Keratinocyte (primary cell): ENCODE measurements around the gene TRABD2B. TPM values are rescaled to one million over a fixed set of nuclear protein-coding genes. Genes with fewer than 3 reads are reported as not detected.

Source experiments
- DNase-seq: peaks from one replicate; pipeline ENCODE4 v3.0.0-alpha.2; 2011; ENCODE audit warnings: low read depth, missing footprints, low spot score
- FAIRE-seq: peaks from 2 replicates; lab custom pipeline; 2011; peaks lifted over from hg19 to GRCh38; lab: Jason Lieb, UNC
- H2AFZ ChIP-seq: 2 replicates; pipeline ENCODE4 v1.6.0; 2012; ENCODE audit warnings: low read length, control low read depth, inconsistent platforms; ENCODE audit not compliant: control insufficient read depth
- H3K27ac ChIP-seq: 2 replicates; pipeline ENCODE4 v1.5.1; 2011; ENCODE audit warnings: low read length; ENCODE audit not compliant: control insufficient read depth, insufficient read depth
- H3K27me3 ChIP-seq: 3 replicates; pipeline ENCODE4 v1.6.0; 2011; ENCODE audit warnings: low read length; ENCODE audit not compliant: control insufficient read depth, insufficient read depth; ENCODE audit errors: extremely low read depth
- H3K36me3 ChIP-seq, 2 experiments: 2 replicates in 1 of 2; 3 replicates in 1 of 2; pipeline ENCODE4 v1.5.1; 2011; ENCODE audit warnings: low read length in 2 of 2, mild to moderate bottlenecking in 1 of 2; ENCODE audit not compliant: control insufficient read depth in 2 of 2, insufficient read depth in 2 of 2; ENCODE audit errors: extremely low read depth in 1 of 2
- H3K4me1 ChIP-seq: 3 replicates; pipeline ENCODE4 v1.5.1; 2011; ENCODE audit warnings: low read length; ENCODE audit not compliant: control insufficient read depth, insufficient read depth; ENCODE audit errors: extremely low read depth
- H3K4me2 ChIP-seq: 3 replicates; pipeline ENCODE4 v1.6.0; 2011; ENCODE audit warnings: low read depth, low read length; ENCODE audit not compliant: control insufficient read depth, insufficient read depth; ENCODE audit errors: extremely low read depth
- H3K4me3 ChIP-seq, 3 experiments: fragments of 200-600 bp in 1 of 3; sonication (generic) in 1 of 3; 2 replicates in 2 of 3; 3 replicates in 1 of 3; pipeline ENCODE4 v1.5.1; 2011 to 2016; ENCODE audit warnings: low read length in 3 of 3, mild to moderate bottlenecking in 3 of 3, control low read depth in 2 of 3, inconsistent platforms in 1 of 3, low read depth in 1 of 3, mixed read lengths in 1 of 3, mixed run types in 1 of 3, moderate library complexity in 1 of 3; ENCODE audit not compliant: control insufficient read depth in 2 of 3, insufficient read depth in 2 of 3; ENCODE audit errors: extremely low read depth in 1 of 3
- H3K79me2 ChIP-seq: 2 replicates; pipeline ENCODE4 v1.6.0; 2012; ENCODE audit warnings: low read length; ENCODE audit not compliant: control insufficient read depth, insufficient read depth
- H3K9ac ChIP-seq: 3 replicates; pipeline ENCODE4 v1.6.0; 2011; ENCODE audit warnings: low read length; ENCODE audit not compliant: control insufficient read depth, insufficient read depth; ENCODE audit errors: extremely low read depth
- H3K9me1 ChIP-seq: 3 replicates; pipeline ENCODE4 v1.6.0; 2011; ENCODE audit warnings: low read length; ENCODE audit not compliant: control insufficient read depth, insufficient read depth; ENCODE audit errors: extremely low read depth
- H3K9me3 ChIP-seq: 2 replicates; pipeline ENCODE4 v1.5.1; 2012; ENCODE audit warnings: low read depth, low read length; ENCODE audit not compliant: control insufficient read depth
- H4K20me1 ChIP-seq: 3 replicates; pipeline ENCODE4 v1.6.0; 2011; ENCODE audit warnings: low read length; ENCODE audit not compliant: control insufficient read depth, insufficient read depth; ENCODE audit errors: extremely low read depth
- EZH2 ChIP-seq: IDR thresholded peaks from one replicate; pipeline ENCODE4 v1.6.1; 2012; ENCODE audit warnings: inconsistent platforms, mild to moderate bottlenecking, low read length, moderate library complexity
- dilution Hi-C: fragments of 300-500 bp; cut with MboI; formaldehyde crosslinking; loops from one replicate; pipeline ENCODE4 v1.7.0; 2020; ENCODE audit warnings: low sequenced_read_pairs; ENCODE audit not compliant: extremely low pct_ligation_motif_present
- polyA plus RNA-seq, 5 experiments: library from polyadenylated mRNA; depleted of rRNA in 3 of 5; stranded (reverse) in 3 of 5; stranded (forward) in 1 of 5; unstranded in 1 of 5; fragments of >200 nt; gene quantifications; 1 replicate in 1 of 5; 2 replicates in 3 of 5; 3 replicates in 1 of 5; pipeline versions ENCODE4 v1.2.1 to v1.2.3, GENCODE V29; 2011 to 2012; ENCODE audit warnings: missing spikeins in 2 of 5, low read depth in 1 of 5, low replicate concordance in 1 of 5
- TF ChIP-seq, protein P1 (sequence below), 3 experiments: IDR thresholded peaks in 1 of 3; conservative IDR thresholded peaks in 1 of 3; optimal IDR thresholded peaks in 1 of 3; 2 replicates in 2 of 3; 3 replicates in 1 of 3; pipeline versions ENCODE3 to v1.5.1; 2011; ENCODE audit warnings: low read length in 3 of 3, mild to moderate bottlenecking in 3 of 3, moderate library complexity in 2 of 3, control low read depth in 1 of 3, inconsistent platforms in 1 of 3; ENCODE audit not compliant: insufficient read depth in 2 of 3; ENCODE audit errors: extremely low read depth in 1 of 3

Gene TRABD2B
- polyA plus RNA-seq, 1 donor (not counting 4 experiments of a cell fraction or from before 2014, with no cell fraction given) = 0.13 TPM

DNA sequence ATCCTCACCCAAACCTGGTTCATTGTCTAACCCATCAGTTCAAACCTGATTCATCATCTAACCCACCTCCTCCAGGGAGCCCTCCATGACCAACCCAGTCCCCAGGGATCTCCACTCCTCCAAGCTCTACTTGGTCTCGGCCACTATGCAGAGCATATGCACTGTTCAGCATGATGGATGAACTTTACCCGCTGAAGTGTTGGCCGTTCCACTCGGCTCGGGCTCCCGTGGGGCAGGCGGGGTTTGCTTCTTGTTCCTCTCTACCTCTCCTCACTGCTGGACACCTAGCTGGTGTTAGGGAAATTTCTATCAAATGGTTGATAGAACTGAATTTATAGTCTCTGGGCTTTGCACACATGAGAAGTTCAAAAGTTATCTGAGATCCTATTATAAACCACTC lies 111.0 kb downstream of the TRABD2B start:
- no peak overlapping the region for H2AFZ ChIP-seq
- H3K4me1 ChIP-seq = peaks cover 9% of the 10 kb centered on the region
- dilution Hi-C loops = no loop called here
- FAIRE-seq (no peak), DNase-seq (no peak)
- peaks cover 2% of the 10 kb centered on the region for H3K27me3 ChIP-seq
- no peaks in the 10 kb centered on the region for H3K36me3 ChIP-seq
- no peaks in the 10 kb centered on the region for H4K20me1 ChIP-seq
- no peaks in the 10 kb centered on the region for H3K9me1 ChIP-seq
- no peak for TF ChIP-seq EZH2
- TF ChIP-seq, protein P1, sequence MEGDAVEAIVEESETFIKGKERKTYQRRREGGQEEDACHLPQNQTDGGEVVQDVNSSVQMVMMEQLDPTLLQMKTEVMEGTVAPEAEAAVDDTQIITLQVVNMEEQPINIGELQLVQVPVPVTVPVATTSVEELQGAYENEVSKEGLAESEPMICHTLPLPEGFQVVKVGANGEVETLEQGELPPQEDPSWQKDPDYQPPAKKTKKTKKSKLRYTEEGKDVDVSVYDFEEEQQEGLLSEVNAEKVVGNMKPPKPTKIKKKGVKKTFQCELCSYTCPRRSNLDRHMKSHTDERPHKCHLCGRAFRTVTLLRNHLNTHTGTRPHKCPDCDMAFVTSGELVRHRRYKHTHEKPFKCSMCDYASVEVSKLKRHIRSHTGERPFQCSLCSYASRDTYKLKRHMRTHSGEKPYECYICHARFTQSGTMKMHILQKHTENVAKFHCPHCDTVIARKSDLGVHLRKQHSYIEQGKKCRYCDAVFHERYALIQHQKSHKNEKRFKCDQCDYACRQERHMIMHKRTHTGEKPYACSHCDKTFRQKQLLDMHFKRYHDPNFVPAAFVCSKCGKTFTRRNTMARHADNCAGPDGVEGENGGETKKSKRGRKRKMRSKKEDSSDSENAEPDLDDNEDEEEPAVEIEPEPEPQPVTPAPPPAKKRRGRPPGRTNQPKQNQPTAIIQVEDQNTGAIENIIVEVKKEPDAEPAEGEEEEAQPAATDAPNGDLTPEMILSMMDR (optimal IDR thresholded peaks at IDR 0.05 in 1 of 3, IDR thresholded peaks at IDR 0.05 in 1 of 3, conservative IDR thresholded peaks at IDR 0.05 in 1 of 3; ENCODE audit: extremely low read depth in 1 of 3, insufficient read depth in 2 of 3, low read length in 3 of 3) = no peak
- H3K4me2 ChIP-seq = no peak overlapping the region
- H3K4me3 ChIP-seq = no peak overlapping the region
- H3K9ac ChIP-seq = no peak overlapping the region
- no peaks in the 10 kb centered on the region for H3K9me3 ChIP-seq
- no peaks in the 10 kb centered on the region for H3K79me2 ChIP-seq
- H3K27ac ChIP-seq = no peak overlapping the region

DNA sequence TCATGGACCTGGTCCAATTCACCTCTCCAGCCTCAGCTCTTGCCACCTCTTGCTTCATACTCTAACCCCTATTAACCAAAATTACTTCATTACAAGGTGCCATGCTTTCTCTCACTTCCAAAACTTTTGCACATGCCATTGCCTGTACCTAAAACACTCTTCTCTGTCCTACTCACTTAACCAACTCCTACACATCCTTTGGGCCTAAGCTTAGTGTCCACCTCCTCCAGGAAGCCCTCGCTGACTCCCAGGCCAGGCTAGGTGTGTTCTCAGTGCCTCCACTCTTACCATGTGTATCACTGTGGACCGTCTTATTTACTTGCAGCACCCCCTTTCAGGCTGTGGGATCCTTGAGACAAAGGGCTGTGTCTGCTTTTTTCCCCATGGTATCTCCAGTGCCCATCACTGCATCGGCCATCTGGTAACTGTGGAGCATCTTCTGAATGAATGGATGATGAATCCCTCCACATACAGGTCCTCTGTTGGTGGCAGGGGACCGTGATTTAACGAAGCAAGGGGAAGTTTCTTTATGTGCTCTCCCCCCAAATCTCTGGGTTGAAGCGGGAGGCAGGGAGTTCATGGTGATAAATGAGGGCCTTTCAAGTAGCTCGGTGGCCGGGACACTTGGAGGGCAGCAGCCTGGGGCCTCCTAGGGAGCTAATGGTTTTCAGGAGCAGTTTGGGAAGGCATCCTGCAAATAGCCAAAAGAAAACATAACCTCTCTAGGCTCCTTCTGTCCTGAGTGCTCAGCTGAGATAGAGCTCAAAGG lies 111.9 kb downstream of the TRABD2B start:
- Histone ChIP-seq H4K20me1 (no peaks in the 10 kb centered on the region), H3K79me2 (no peaks in the 10 kb centered on the region), H3K9ac (no peak overlapping the region), H3K4me2 (no peak overlapping the region), H3K27me3 (peaks cover 2% of the 10 kb centered on the region), H3K4me3 (no peak overlapping the region), H3K4me1 (peaks cover 9% of the 10 kb centered on the region), H3K9me3 (no peaks in the 10 kb centered on the region), H2AFZ (no peak overlapping the region), H3K9me1 (no peaks in the 10 kb centered on the region), H3K27ac (no peak overlapping the region), H3K36me3 (no peaks in the 10 kb centered on the region)
- dilution Hi-C loops = no loop called here
- FAIRE-seq = no peak
- TF ChIP-seq EZH2 = no peak
- TF ChIP-seq, protein P1 (optimal IDR thresholded peaks at IDR 0.05 in 1 of 3, IDR thresholded peaks at IDR 0.05 in 1 of 3, conservative IDR thresholded peaks at IDR 0.05 in 1 of 3; ENCODE audit: extremely low read depth in 1 of 3, insufficient read depth in 2 of 3, low read length in 3 of 3) = no peak
- no peak for DNase-seq
